ENCODE data around the gene TMEM235.
A peak's percentile ranks its signal among the peaks of the same experiment; 100 is the strongest.

Gene TMEM235

GRCh38 chr17:78289802-78290363, 58.5 kb downstream of the TMEM235 start:
- Histone ChIP-seq H3K9me3 (ENCODE audit: low read depth, low read length) (no peaks in the 10 kb centered on the region), H3K9ac (ENCODE audit: insufficient read length) (no peak overlapping the region), H3K4me3 (no peak overlapping the region), H3K27ac (no peak overlapping the region), H3K36me3 (ENCODE audit: insufficient read depth, low read length) (no peaks in the 10 kb centered on the region)
- no peak for TF ChIP-seq FOXP2 (optimal IDR thresholded peaks at IDR 0.05; ENCODE audit: control extremely low read depth, extremely low read length, insufficient read depth)
- no peak for TF ChIP-seq EZH2 (IDR thresholded peaks at IDR 0.05)
- no peak for TF ChIP-seq POLR2AphosphoS5 (IDR thresholded peaks at IDR 0.05; ENCODE audit: borderline replicate concordance, low read depth, low read length)
- DNase-seq (ENCODE audit: low read depth, low spot score): peak; percentile 70

Data from SK-N-MC (cell line).